Glutamatergic neuron (in vitro differentiated cells): Measurements from ENCODE around the gene CFB. TPM values are rescaled to one million over a fixed set of nuclear protein-coding genes. Genes with fewer than 3 reads are reported as not detected.

Experiments used
- DNase-seq: peaks from one replicate; pipeline ENCODE4 v3.0.0; 2022
- H3K27ac Mint-ChIP-seq: one replicate; pipeline ENCODE4 v1.8.0; 2020; ENCODE audit warnings: mild to moderate bottlenecking, mixed read lengths, inconsistent platforms; ENCODE audit not compliant: unreplicated experiment
- H3K27me3 Mint-ChIP-seq: one replicate; pipeline ENCODE4 v1.8.0; 2020; ENCODE audit warnings: mild to moderate bottlenecking, moderate library complexity, mixed read lengths, inconsistent platforms; ENCODE audit not compliant: unreplicated experiment
- H3K36me3 Mint-ChIP-seq: one replicate; pipeline ENCODE4 v1.8.0; 2020; ENCODE audit warnings: mild to moderate bottlenecking, mixed read lengths, inconsistent platforms; ENCODE audit not compliant: unreplicated experiment
- H3K4me1 Mint-ChIP-seq: one replicate; pipeline ENCODE4 v1.8.0; 2020; ENCODE audit warnings: mild to moderate bottlenecking, low read depth, mixed read lengths, inconsistent platforms; ENCODE audit not compliant: unreplicated experiment
- H3K4me3 Mint-ChIP-seq: one replicate; pipeline ENCODE4 v1.8.0; 2020; ENCODE audit warnings: mild to moderate bottlenecking, mixed read lengths, inconsistent platforms; ENCODE audit not compliant: unreplicated experiment
- H3K9me3 Mint-ChIP-seq: one replicate; pipeline ENCODE4 v1.8.0; 2020; ENCODE audit warnings: mild to moderate bottlenecking, moderate library complexity, mixed read lengths, inconsistent platforms; ENCODE audit not compliant: unreplicated experiment
- total RNA-seq: library from RNA; stranded (reverse); fragmentation: NEBNext Ultra II Directional; extraction: Animal tissue kit (Norgen Biotek cat#: 25700); gene quantifications from one replicate; pipeline ENCODE4 v1.2.1, GENCODE V29; 2021; ENCODE audit not compliant: unreplicated experiment
- TF ChIP-seq, protein P1 (sequence below): fragments of 200-600 bp; sonication (generic); IDR thresholded peaks from one replicate; pipeline ENCODE4 v1.5.0; 2021; ENCODE audit not compliant: partially characterized antibody, unreplicated experiment

The CFB gene
- total RNA-seq, 1 donor from 2014 or later: not detected

DNA sequence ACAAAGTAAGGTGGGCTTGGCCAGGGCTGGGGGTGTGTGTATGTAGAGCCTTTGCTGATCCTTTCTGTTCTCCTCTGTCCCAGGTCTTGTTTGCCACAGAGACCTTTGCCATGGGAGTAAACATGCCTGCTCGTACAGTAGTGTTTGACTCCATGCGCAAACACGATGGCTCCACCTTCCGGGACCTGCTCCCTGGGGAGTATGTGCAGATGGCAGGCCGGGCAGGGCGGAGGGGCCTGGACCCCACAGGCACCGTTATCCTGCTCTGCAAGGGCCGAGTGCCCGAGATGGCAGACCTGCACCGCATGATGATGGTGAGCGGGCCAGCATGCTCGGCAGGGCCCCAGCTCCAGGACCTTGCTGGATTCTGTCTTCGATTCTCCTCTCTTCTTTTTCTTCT lies 19.8 kb downstream of the CFB start:
- H3K27me3 Mint-ChIP-seq: peaks cover 4% of the 10 kb centered on the region
- TF ChIP-seq, protein P1, sequence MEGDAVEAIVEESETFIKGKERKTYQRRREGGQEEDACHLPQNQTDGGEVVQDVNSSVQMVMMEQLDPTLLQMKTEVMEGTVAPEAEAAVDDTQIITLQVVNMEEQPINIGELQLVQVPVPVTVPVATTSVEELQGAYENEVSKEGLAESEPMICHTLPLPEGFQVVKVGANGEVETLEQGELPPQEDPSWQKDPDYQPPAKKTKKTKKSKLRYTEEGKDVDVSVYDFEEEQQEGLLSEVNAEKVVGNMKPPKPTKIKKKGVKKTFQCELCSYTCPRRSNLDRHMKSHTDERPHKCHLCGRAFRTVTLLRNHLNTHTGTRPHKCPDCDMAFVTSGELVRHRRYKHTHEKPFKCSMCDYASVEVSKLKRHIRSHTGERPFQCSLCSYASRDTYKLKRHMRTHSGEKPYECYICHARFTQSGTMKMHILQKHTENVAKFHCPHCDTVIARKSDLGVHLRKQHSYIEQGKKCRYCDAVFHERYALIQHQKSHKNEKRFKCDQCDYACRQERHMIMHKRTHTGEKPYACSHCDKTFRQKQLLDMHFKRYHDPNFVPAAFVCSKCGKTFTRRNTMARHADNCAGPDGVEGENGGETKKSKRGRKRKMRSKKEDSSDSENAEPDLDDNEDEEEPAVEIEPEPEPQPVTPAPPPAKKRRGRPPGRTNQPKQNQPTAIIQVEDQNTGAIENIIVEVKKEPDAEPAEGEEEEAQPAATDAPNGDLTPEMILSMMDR: no peak
- no peaks in the 10 kb centered on the region for H3K4me1 Mint-ChIP-seq
- no peak overlapping the region for H3K27ac Mint-ChIP-seq
- DNase-seq: no peak
- H3K36me3 Mint-ChIP-seq: no peaks in the 10 kb centered on the region
- H3K9me3 Mint-ChIP-seq: peaks cover 8% of the 10 kb centered on the region
- H3K4me3 Mint-ChIP-seq: no peak overlapping the region

DNA sequence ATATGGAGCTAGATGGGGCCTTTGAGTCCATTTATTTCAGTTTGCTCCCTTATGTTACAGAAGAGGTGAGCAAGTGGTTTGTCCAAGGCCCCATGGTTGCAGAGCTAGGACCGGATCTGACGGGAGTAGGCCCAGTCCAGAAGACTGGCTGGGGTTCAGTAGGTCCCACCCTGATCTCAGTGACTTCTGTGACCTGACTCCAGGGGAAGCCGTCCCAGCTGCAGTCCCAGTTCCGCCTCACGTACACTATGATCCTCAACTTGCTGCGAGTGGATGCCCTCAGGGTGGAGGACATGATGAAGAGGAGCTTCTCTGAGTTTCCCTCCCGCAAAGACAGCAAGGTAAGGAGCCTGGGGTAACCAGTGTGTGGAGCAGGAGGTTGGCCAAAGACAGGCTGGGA lies 20.6 kb downstream of the CFB start:
- Mint-ChIP-seq H3K27ac (no peak overlapping the region), H3K36me3 (no peaks in the 10 kb centered on the region), H3K9me3 (peaks cover 8% of the 10 kb centered on the region), H3K27me3 (peaks cover 5% of the 10 kb centered on the region), H3K4me3 (no peak overlapping the region), H3K4me1 (no peaks in the 10 kb centered on the region)
- no peak for DNase-seq
- TF ChIP-seq, protein P1: no peak

DNA sequence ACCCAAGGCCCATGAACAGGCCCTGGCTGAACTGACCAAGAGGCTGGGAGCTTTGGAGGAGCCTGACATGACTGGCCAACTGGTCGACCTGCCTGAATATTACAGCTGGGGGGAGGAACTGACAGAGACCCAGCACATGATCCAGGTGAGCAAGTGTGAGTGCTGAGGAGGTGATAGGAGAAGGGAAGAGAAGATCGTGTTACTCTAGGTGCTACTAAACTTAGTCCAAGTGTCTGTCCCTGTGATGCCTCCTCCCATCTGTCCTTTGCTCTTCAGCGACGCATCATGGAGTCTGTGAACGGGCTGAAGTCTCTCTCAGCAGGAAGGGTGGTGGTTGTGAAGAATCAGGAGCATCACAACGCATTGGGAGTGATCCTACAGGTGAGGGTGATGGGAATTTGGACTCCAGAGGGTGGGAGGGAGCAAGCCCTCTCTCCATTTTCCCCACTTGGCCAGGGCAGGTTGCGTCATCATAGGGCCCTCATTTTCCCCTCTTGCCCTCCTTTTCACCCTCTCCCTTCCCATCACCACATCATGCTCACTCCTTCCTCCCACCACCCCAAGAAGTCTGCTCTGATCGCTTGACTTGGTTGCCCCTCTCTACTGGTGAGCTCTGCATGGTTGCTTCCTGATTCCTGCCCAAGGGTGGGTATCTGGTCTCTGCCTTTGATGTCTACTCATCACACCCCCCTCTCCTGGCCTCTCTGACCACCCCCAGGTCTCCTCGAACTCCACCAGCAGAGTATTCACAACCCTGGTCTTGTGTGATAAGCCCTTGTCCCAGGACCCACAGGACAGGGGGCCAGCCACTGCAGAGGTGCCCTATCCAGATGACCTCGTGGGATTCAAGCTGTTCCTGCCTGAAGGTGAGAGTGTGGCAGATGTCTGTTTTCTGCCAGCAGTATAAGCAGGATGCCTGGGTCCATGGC lies 21.4 kb downstream of the CFB start:
- Mint-ChIP-seq H3K36me3 (no peaks in the 10 kb centered on the region), H3K4me3 (peak overlapping the region; percentile 15), H3K4me1 (no peaks in the 10 kb centered on the region), H3K9me3 (peaks cover 13% of the 10 kb centered on the region), H3K27me3 (peaks cover 11% of the 10 kb centered on the region), H3K27ac (no peak overlapping the region)
- DNase-seq: no peak
- TF ChIP-seq, protein P1: no peak

DNA sequence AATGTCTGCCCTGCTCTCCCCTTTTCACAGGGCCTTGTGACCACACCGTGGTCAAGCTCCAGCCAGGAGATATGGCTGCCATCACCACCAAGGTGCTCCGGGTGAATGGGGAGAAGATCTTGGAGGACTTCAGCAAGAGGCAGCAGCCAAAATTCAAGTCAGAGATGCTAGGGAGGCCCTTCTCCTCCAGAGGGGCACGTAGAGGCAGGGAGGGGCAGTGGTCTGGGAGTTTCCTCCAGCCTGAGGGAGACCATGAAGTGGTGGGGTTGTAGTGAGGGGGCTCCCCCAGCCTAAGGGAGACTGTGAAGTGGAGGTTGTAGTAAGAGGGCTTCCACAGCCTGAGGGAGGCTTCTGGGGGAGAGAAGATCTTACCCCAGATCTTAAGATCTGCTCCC lies 22.0 kb downstream of the CFB start:
- H3K9me3 Mint-ChIP-seq: peaks cover 17% of the 10 kb centered on the region
- TF ChIP-seq, protein P1: no peak
- DNase-seq: no peak
- no peaks in the 10 kb centered on the region for H3K36me3 Mint-ChIP-seq
- H3K4me3 Mint-ChIP-seq: peak overlapping the region; percentile 15
- H3K27ac Mint-ChIP-seq: no peak overlapping the region
- peaks cover 12% of the 10 kb centered on the region for H3K27me3 Mint-ChIP-seq
- H3K4me1 Mint-ChIP-seq: peaks cover 3% of the 10 kb centered on the region

DNA sequence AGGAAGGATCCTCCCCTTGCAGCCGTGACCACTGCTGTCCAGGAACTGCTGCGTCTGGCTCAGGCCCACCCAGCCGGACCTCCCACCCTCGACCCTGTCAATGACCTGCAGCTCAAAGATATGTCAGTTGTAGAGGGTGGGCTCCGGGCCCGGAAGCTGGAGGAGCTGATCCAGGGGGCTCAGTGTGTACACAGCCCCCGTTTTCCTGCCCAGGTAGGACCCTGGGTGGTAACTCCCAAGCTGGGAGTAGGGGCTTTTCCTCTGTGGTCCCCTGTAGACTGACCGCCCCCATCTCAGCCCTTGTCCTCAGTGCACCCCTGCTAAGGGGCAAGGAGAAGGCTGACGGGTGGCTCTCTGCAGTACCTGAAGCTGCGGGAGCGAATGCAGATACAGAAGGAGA lies 22.4 kb downstream of the CFB start:
- TF ChIP-seq, protein P1: no peak
- no peak overlapping the region for H3K4me3 Mint-ChIP-seq
- H3K27ac Mint-ChIP-seq: no peak overlapping the region
- H3K27me3 Mint-ChIP-seq: peaks cover 14% of the 10 kb centered on the region
- H3K4me1 Mint-ChIP-seq: peaks cover 7% of the 10 kb centered on the region
- no peak for DNase-seq
- peaks cover 14% of the 10 kb centered on the region for H3K9me3 Mint-ChIP-seq
- H3K36me3 Mint-ChIP-seq: peaks cover 3% of the 10 kb centered on the region
